Measurements from ENCODE around the gene SCRT2. TPM values are rescaled to one million over a fixed set of nuclear protein-coding genes. Genes with fewer than 3 reads are reported as not detected.

The SCRT2 gene
- polyA plus RNA-seq, 1 of the 3 experiments (the other 2 are of a cell fraction), result not detected

- TF ChIP-seq SIN3A (IDR thresholded peaks at IDR 0.05; ENCODE audit: borderline replicate concordance, low read depth, low read length) (no peak), SMC3 (IDR thresholded peaks at IDR 0.05; ENCODE audit: low read depth, low read length) (no peak), ELF1 (IDR thresholded peaks at IDR 0.05) (no peak), EP300 (IDR thresholded peaks at IDR 0.05; ENCODE audit: borderline replicate concordance in 1 of 2, low read depth in 1 of 2, low read length in 1 of 2) (peak in 1 of 2 experiments; percentile 83; a peak in 2 of 4 replicates), RFX5 (IDR thresholded peaks at IDR 0.05; ENCODE audit: low read length) (0 out of 2 replicates have a peak, but pooled peaks have one; percentile 51), REST (IDR thresholded peaks at IDR 0.05; ENCODE audit: low read depth, low read length) (no peak)
These were observed 24.3 kb upstream of the SCRT2 start (continued) for GRCh38 chr20:699811-700338.

- 30% methylated on average over 6 of the region's 6 CpGs for WGBS (ENCODE audit: low lambda C conversion rate)
- POLR2A ChIA-PET, result interaction anchor here (1.2 to 1.7 kb wide), 2 partner anchors 11 to 24 kb away, joined by 5 to 8 read pairs; partner anchors contain the start of gene SCRT2
- Histone ChIP-seq H3K9me3 (no peaks in the 10 kb centered on the region), H3K9ac (no peak overlapping the region), H3K4me1 (ENCODE audit: control insufficient read depth in 1 of 2, insufficient read depth in 2 of 2, low read depth in 1 of 2, low read length in 1 of 2) (peaks cover 0 to 24% of the 10 kb centered on the region in 2 experiments; a peak in 1 of 4 replicates), H3K27ac (ENCODE audit: low read depth in 2 of 2, low read length in 1 of 2) (peak overlapping the region in 1 of 2 experiments; percentile 90; a peak in 2 of 4 replicates), H3K36me3 (replicated peaks in 1 of 2; ENCODE audit: control insufficient read depth in 1 of 2, insufficient read depth in 2 of 2, low read length in 1 of 2) (no peaks in the 10 kb centered on the region), H3K79me2 (ENCODE audit: insufficient read depth) (no peaks in the 10 kb centered on the region), H3K9me2 (no peaks in the 10 kb centered on the region), H4K20me1 (ENCODE audit: insufficient read depth) (no peaks in the 10 kb centered on the region), H2AFZ (ENCODE audit: low read depth) (no peak overlapping the region), H3F3A (replicated peaks; ENCODE audit: insufficient read depth) (no peaks in the 10 kb centered on the region), H3K4me3 (ENCODE audit: low read depth in 2 of 2, low read length in 1 of 2) (no peak overlapping the region), H3K4me2 (no peak overlapping the region), H3K27me3 (ENCODE audit: insufficient read depth) (peaks cover 9% of the 10 kb centered on the region; the same call in 1 of the 2 replicates)
- no peak for DNase-seq
- CTCF ChIA-PET, result interaction anchor here (1.1 to 3.9 kb wide), 7 partner anchors 10 to 54 kb away, joined by 3 to 18 read pairs (median 6); no protein-coding TSS in a partner anchor
- TF ChIP-seq IRF3 (IDR thresholded peaks at IDR 0.05; ENCODE audit: low read depth, low read length) (no peak), RCOR1 (IDR thresholded peaks at IDR 0.05; ENCODE audit: low read length) (no peak), RXRA (IDR thresholded peaks at IDR 0.05; ENCODE audit: borderline replicate concordance, low read depth) (no peak), SIN3A (IDR thresholded peaks at IDR 0.05; ENCODE audit: borderline replicate concordance, low read depth, low read length) (no peak), MXI1 (IDR thresholded peaks at IDR 0.05; ENCODE audit: low read depth, low read length) (no peak), REST (IDR thresholded peaks at IDR 0.05; ENCODE audit: low read depth, low read length) (no peak), NRF1 (IDR thresholded peaks at IDR 0.05; ENCODE audit: low read depth, low read length) (no peak), CTCF (IDR thresholded peaks at IDR 0.05) (no peak), PBX3 (IDR thresholded peaks at IDR 0.05) (no peak), TCF12 (IDR thresholded peaks at IDR 0.05) (no peak), EP300 (IDR thresholded peaks at IDR 0.05; ENCODE audit: borderline replicate concordance in 1 of 2, low read depth in 1 of 2, low read length in 1 of 2) (no peak), YY1 (IDR thresholded peaks at IDR 0.05; ENCODE audit: low read depth) (no peak), NFIC (IDR thresholded peaks at IDR 0.05; ENCODE audit: borderline replicate concordance) (no peak), POLR2AphosphoS5 (IDR thresholded peaks at IDR 0.05; ENCODE audit: low read depth, low read length) (no peak), USF1 (IDR thresholded peaks at IDR 0.05; ENCODE audit: borderline replicate concordance, low read depth) (no peak)
These were observed 23.7 kb upstream of the SCRT2 start for GRCh38 chr20:699342-699741.

Data from SK-N-SH (cell line).